ENCODE data around the gene RNU6-8.

DNA sequence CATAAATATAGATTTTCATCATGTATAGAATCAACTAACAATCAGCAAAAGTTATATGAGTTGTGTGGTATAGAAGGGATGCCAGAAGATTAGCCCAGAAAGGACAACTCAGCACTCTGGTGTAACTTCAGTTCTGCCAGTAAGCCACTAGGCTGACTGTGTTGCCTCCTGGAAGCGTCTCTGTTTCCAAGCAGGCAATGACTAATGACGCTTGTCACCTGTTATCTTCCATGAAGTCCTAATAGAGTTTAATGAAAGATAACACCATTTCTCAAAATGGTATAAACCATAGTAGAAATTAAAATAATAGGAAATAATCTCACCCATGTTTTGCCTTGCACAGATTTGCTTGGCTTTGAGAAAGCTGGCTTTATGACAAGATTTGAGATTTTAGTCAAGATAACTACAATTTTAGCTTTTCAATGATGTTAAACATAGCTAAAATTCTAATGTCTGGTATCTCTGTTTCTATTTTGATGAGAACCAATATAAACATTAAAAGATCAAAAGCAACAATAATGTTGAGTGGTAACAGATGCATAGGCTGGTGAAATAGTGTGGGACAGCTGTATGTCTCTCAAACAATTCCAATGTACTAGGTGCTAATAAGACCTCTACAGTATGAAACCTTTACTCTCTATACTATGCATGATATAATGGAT is 10.2 kb downstream of the RNU6-8 start:
- no peak for TF ChIP-seq EZH2 (IDR thresholded peaks at IDR 0.05)
- no peak for TF ChIP-seq RAD21 (IDR thresholded peaks at IDR 0.05; ENCODE audit: low read depth)
- TF ChIP-seq, protein P1, sequence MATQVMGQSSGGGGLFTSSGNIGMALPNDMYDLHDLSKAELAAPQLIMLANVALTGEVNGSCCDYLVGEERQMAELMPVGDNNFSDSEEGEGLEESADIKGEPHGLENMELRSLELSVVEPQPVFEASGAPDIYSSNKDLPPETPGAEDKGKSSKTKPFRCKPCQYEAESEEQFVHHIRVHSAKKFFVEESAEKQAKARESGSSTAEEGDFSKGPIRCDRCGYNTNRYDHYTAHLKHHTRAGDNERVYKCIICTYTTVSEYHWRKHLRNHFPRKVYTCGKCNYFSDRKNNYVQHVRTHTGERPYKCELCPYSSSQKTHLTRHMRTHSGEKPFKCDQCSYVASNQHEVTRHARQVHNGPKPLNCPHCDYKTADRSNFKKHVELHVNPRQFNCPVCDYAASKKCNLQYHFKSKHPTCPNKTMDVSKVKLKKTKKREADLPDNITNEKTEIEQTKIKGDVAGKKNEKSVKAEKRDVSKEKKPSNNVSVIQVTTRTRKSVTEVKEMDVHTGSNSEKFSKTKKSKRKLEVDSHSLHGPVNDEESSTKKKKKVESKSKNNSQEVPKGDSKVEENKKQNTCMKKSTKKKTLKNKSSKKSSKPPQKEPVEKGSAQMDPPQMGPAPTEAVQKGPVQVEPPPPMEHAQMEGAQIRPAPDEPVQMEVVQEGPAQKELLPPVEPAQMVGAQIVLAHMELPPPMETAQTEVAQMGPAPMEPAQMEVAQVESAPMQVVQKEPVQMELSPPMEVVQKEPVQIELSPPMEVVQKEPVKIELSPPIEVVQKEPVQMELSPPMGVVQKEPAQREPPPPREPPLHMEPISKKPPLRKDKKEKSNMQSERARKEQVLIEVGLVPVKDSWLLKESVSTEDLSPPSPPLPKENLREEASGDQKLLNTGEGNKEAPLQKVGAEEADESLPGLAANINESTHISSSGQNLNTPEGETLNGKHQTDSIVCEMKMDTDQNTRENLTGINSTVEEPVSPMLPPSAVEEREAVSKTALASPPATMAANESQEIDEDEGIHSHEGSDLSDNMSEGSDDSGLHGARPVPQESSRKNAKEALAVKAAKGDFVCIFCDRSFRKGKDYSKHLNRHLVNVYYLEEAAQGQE (IDR thresholded peaks at IDR 0.05; ENCODE audit: low read depth): no peak
- TF ChIP-seq YY1 (IDR thresholded peaks at IDR 0.05; ENCODE audit: extremely low read depth, insufficient replicate concordance, low read depth, low read length): no peak
- TF ChIP-seq TCF7L2 (IDR thresholded peaks at IDR 0.05; ENCODE audit: borderline replicate concordance, extremely low read depth, insufficient read depth, insufficient read length): no peak
- TF ChIP-seq, protein P2, sequence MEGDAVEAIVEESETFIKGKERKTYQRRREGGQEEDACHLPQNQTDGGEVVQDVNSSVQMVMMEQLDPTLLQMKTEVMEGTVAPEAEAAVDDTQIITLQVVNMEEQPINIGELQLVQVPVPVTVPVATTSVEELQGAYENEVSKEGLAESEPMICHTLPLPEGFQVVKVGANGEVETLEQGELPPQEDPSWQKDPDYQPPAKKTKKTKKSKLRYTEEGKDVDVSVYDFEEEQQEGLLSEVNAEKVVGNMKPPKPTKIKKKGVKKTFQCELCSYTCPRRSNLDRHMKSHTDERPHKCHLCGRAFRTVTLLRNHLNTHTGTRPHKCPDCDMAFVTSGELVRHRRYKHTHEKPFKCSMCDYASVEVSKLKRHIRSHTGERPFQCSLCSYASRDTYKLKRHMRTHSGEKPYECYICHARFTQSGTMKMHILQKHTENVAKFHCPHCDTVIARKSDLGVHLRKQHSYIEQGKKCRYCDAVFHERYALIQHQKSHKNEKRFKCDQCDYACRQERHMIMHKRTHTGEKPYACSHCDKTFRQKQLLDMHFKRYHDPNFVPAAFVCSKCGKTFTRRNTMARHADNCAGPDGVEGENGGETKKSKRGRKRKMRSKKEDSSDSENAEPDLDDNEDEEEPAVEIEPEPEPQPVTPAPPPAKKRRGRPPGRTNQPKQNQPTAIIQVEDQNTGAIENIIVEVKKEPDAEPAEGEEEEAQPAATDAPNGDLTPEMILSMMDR (IDR thresholded peaks at IDR 0.05 in 2 of 3, conservative IDR thresholded peaks at IDR 0.05 in 1 of 3; ENCODE audit: borderline replicate concordance in 1 of 3, insufficient read depth in 1 of 3, low read depth in 2 of 3, low read length in 2 of 3): 0 out of 6 replicates have a peak, but pooled peaks of 1 of the 3 experiments have one; percentile 7
- no peak for TF ChIP-seq ELF1 (IDR thresholded peaks at IDR 0.05; ENCODE audit: borderline replicate concordance, low read depth)
- TF ChIP-seq JUND (IDR thresholded peaks at IDR 0.05): no peak
- no peak for TF ChIP-seq POLR2A (IDR thresholded peaks at IDR 0.05; ENCODE audit: borderline replicate concordance, extremely low read depth, insufficient read depth, insufficient read length)
